MM.1S (cell line): ENCODE measurements around the gene TMEM131.

Experiments
- DNase-seq: peaks from one replicate; pipeline ENCODE4 v3.0.0-alpha.2; 2015
- H2AFZ ChIP-seq: fragments of 300-600 bp; sonication (generic); 2 replicates; pipeline ENCODE4 v1.6.0; 2016; ENCODE audit warnings: antibody characterized with exemption, low read length
- H3F3A ChIP-seq: fragments of 300-600 bp; sonication (generic); 2 replicates; pipeline ENCODE4 v1.6.1; 2016; ENCODE audit warnings: mild to moderate bottlenecking, antibody characterized with exemption, low read length, moderate library complexity, mixed read lengths; ENCODE audit not compliant: insufficient read depth
- H3K27ac ChIP-seq: fragments of 300-600 bp; sonication (generic); 2 replicates; pipeline ENCODE4 v1.5.1; 2016; ENCODE audit warnings: mild to moderate bottlenecking, low read length
- H3K27me3 ChIP-seq: fragments of 300-600 bp; sonication (generic); replicated peaks from 2 replicates; pipeline ENCODE4 v1.6.0; 2016; ENCODE audit warnings: low read length; ENCODE audit not compliant: insufficient read depth
- H3K36me3 ChIP-seq: fragments of 300-600 bp; sonication (generic); replicated peaks from 2 replicates; pipeline ENCODE4 v1.6.1; 2016; ENCODE audit warnings: mild to moderate bottlenecking, low read length, mixed read lengths; ENCODE audit not compliant: insufficient read depth
- H3K4me1 ChIP-seq: fragments of 300-600 bp; sonication (generic); 2 replicates; pipeline ENCODE4 v1.6.1; 2016; ENCODE audit warnings: low read length, mixed read lengths
- H3K4me2 ChIP-seq: fragments of 300-600 bp; sonication (generic); 2 replicates; pipeline ENCODE4 v1.6.0; 2016; ENCODE audit warnings: low read depth, low read length
- H3K4me3 ChIP-seq: fragments of 300-600 bp; sonication (generic); 2 replicates; pipeline ENCODE4 v1.5.1; 2016; ENCODE audit warnings: low read length, mixed read lengths
- H3K79me2 ChIP-seq: fragments of 300-600 bp; sonication (generic); 2 replicates; pipeline ENCODE4 v1.6.1; 2016; ENCODE audit warnings: mixed run types, low read length, mixed read lengths
- H3K9ac ChIP-seq: fragments of 300-600 bp; sonication (generic); 2 replicates; pipeline ENCODE4 v1.6.1; 2016; ENCODE audit warnings: low read length, mixed read lengths
- H3K9me2 ChIP-seq: fragments of 300-600 bp; sonication (generic); replicated peaks from 2 replicates; pipeline ENCODE4 v1.6.1; 2016; ENCODE audit warnings: mild to moderate bottlenecking, low read length, mixed read lengths; ENCODE audit not compliant: insufficient read depth
- H3K9me3 ChIP-seq: fragments of 300-600 bp; sonication (generic); replicated peaks from 2 replicates; pipeline ENCODE4 v1.6.1; 2016; ENCODE audit warnings: mild to moderate bottlenecking, low read length, mixed read lengths; ENCODE audit not compliant: insufficient read depth
- H4K20me1 ChIP-seq: fragments of 300-600 bp; sonication (generic); 2 replicates; pipeline ENCODE4 v1.6.1; 2016; ENCODE audit warnings: mild to moderate bottlenecking, low read length, moderate library complexity, mixed read lengths; ENCODE audit not compliant: insufficient read depth
- CTCF ChIP-seq: fragments of 300-600 bp; sonication (generic); IDR thresholded peaks from 2 replicates; pipeline ENCODE4 v1.5.1; 2016; ENCODE audit warnings: antibody characterized with exemption, low read length, mixed read lengths
- EZH2 ChIP-seq: fragments of 300-600 bp; sonication (generic); optimal IDR thresholded peaks from 2 replicates; pipeline ENCODE3; 2017; ENCODE audit warnings: low read depth, mild to moderate bottlenecking, antibody characterized with exemption, low read length, mixed read lengths
- EZH2phosphoT487 ChIP-seq: fragments of 300-600 bp; sonication (generic); IDR thresholded peaks from 2 replicates; pipeline ENCODE4 v1.6.1; 2018; ENCODE audit warnings: antibody characterized with exemption, low read length

Gene TMEM131

GRCh38 chr2:97728091-97728731 is 267.5 kb downstream of the TMEM131 start:
- no peak overlapping the region for H2AFZ ChIP-seq
- no peaks in the 10 kb centered on the region for H3K9me2 ChIP-seq
- TF ChIP-seq EZH2phosphoT487 = no peak
- no peak for TF ChIP-seq EZH2
- no peak for TF ChIP-seq CTCF
- H4K20me1 ChIP-seq = no peaks in the 10 kb centered on the region
- H3K27ac ChIP-seq = no peak overlapping the region
- H3K4me3 ChIP-seq = no peak overlapping the region
- H3K27me3 ChIP-seq = no peaks in the 10 kb centered on the region
- H3K79me2 ChIP-seq = no peaks in the 10 kb centered on the region
- H3K4me1 ChIP-seq = no peaks in the 10 kb centered on the region
- no peak for DNase-seq
- H3K36me3 ChIP-seq = no peaks in the 10 kb centered on the region
- no peaks in the 10 kb centered on the region for H3K9me3 ChIP-seq
- no peaks in the 10 kb centered on the region for H3F3A ChIP-seq
- no peak overlapping the region for H3K4me2 ChIP-seq
- H3K9ac ChIP-seq = no peak overlapping the region

GRCh38 chr2:97727296-97727695 is 268.5 kb downstream of the TMEM131 start:
- no peak overlapping the region for H2AFZ ChIP-seq
- no peaks in the 10 kb centered on the region for H4K20me1 ChIP-seq
- no peaks in the 10 kb centered on the region for H3K4me1 ChIP-seq
- no peak overlapping the region for H3K4me2 ChIP-seq
- H3F3A ChIP-seq = no peaks in the 10 kb centered on the region
- no peak for DNase-seq
- no peaks in the 10 kb centered on the region for H3K79me2 ChIP-seq
- H3K36me3 ChIP-seq = no peaks in the 10 kb centered on the region
- no peaks in the 10 kb centered on the region for H3K27me3 ChIP-seq
- H3K9me3 ChIP-seq = no peaks in the 10 kb centered on the region
- H3K9ac ChIP-seq = no peak overlapping the region
- no peak for TF ChIP-seq EZH2phosphoT487
- no peak for TF ChIP-seq CTCF
- TF ChIP-seq EZH2 = no peak
- no peak overlapping the region for H3K4me3 ChIP-seq
- H3K27ac ChIP-seq = no peak overlapping the region
- no peaks in the 10 kb centered on the region for H3K9me2 ChIP-seq

GRCh38 chr2:97726261-97727064 is 269.3 kb downstream of the TMEM131 start:
- H3F3A ChIP-seq = no peaks in the 10 kb centered on the region
- no peak overlapping the region for H3K4me3 ChIP-seq
- no peak overlapping the region for H3K4me2 ChIP-seq
- no peaks in the 10 kb centered on the region for H3K9me3 ChIP-seq
- no peak overlapping the region for H3K9ac ChIP-seq
- H3K27ac ChIP-seq = no peak overlapping the region
- H3K36me3 ChIP-seq = no peaks in the 10 kb centered on the region
- no peak for DNase-seq
- H3K79me2 ChIP-seq = no peaks in the 10 kb centered on the region
- no peaks in the 10 kb centered on the region for H3K4me1 ChIP-seq
- no peaks in the 10 kb centered on the region for H3K9me2 ChIP-seq
- H4K20me1 ChIP-seq = no peaks in the 10 kb centered on the region
- H3K27me3 ChIP-seq = no peaks in the 10 kb centered on the region
- no peak for TF ChIP-seq EZH2
- TF ChIP-seq CTCF = no peak
- no peak for TF ChIP-seq EZH2phosphoT487
- no peak overlapping the region for H2AFZ ChIP-seq
